HG03280 (cell line): ENCODE data around the gene PREB.

Experiments used
- ATAC-seq: cut with Tn5 transposase; IDR thresholded peaks from one replicate; pipeline ENCODE4 v1.9.1; 2021; ENCODE audit warnings: mild to moderate bottlenecking, moderate library complexity; ENCODE audit not compliant: unreplicated experiment

PREB gene

GRCh38 chr2:27083410-27084296 lies 50.8 kb downstream of the PREB start:
- no peak for ATAC-seq

GRCh38 chr2:27082773-27083409 lies 51.5 kb downstream of the PREB start:
- ATAC-seq: no peak

GRCh38 chr2:27081984-27082772 lies 52.3 kb downstream of the PREB start:
- no peak for ATAC-seq
